ENCODE data around the gene SLC25A45.

- no peak for TF ChIP-seq CTCF (IDR thresholded peaks at IDR 0.05)
- TF ChIP-seq POLR2A (IDR thresholded peaks at IDR 0.05): no peak
- no peak for TF ChIP-seq POLR2AphosphoS5 (IDR thresholded peaks at IDR 0.05)
Measured at GRCh38 chr11:65392899-65393298, 10.5 kb upstream of the SLC25A45 start.
